HCEC 1CT (cell line): ENCODE results near the gene UROS.

Source experiments
- DNase-seq: peaks from one replicate; pipeline ENCODE4 v3.0.0-alpha.2; 2017

UROS gene

DNA sequence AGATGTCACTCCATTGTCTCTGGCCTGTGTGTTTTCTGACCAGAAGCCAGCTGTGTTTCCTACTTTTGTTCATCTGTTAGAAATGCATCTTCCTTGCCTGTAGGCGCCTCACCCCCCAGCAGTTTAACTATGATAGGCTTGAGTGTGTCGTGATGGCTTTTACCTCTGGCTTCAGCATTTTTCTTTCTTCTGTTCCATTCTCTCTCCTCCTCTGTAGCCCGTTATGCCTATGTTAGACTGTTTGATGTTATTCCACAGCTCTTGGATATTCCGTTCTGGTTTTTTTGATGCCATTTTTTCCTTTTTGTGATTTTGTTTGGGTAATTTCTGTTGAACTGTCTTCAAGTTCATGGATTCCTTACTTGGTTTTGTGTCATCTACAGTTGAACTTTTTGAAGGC, 65.3 kb downstream of the UROS start:
- DNase-seq = no peak

- DNase-seq = no peak
Measured at GRCh38 chr10:125756853-125757487, 66.1 kb downstream of the UROS start.

DNA sequence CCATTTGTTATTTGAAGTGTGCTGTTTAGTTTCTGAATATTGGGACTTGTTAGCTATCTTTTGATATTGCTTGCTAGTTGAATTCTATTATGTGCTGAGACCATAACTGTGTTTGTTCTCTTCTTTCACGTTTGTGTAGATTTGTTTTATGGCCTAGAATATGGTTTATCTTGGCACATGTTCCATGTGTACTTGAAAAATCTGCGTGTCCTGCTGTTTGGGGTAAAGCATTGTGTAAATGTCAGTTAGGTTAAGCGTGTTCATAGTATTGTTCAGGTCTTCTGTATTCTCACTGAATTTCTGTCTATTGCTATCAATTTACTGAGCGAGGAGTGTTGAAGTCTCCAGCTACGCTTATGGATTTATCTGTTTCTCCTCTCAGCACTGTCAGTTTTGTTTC, 66.9 kb downstream of the UROS start:
- no peak for DNase-seq

DNA sequence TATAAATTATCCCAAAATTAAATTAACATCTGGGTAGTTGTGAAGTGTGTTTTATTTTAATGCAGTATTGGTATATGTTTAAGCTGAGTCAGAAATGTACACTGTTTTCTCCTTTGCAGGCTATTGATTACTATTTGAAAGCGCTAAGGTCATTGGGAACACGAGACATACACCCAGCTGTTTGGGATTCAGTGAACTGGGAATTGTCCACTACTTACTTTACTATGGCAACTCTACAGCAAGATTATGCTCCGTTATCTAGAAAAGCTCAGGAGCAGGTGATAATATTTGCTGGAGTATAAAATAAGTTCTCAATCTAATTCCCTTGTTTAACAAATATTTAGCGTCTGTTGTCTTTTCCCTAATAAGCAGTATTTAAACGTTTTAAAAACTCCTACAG, 75.6 kb downstream of the UROS start:
- DNase-seq = no peak

- DNase-seq = no peak
Measured at GRCh38 chr10:125744909-125745308, 78.1 kb downstream of the UROS start.

DNA sequence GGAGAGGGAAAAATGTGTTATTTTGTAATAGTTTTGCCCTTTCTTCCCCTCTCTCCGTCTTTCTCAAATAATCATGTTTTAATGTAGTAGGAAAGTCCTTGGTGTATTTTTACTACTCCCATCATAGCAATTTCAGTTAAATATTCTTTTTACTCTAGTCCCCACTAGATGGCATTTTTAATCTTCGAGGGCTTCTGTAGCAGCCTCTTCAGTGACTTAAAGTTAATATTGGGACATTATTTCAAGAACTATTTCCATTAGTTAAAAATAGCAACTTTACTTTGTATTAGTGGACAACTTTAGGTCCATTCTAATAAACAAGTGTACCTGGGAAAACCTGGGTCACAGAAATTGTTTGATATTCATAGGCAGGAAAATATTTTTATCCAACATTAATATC, 80.6 kb downstream of the UROS start:
- DNase-seq = peak; percentile 4

- no peak for DNase-seq
Measured at GRCh38 chr10:125739994-125740679, 82.9 kb downstream of the UROS start.
